ENCODE results near the gene ASB15. TPM values are rescaled to one million over a fixed set of nuclear protein-coding genes. Genes with fewer than 3 reads are reported as not detected.

Gene ASB15
- total and polyA plus RNA-seq, 2 of the 13 experiments (the other 11 are each of a cell fraction or from before 2014, with no cell fraction given): not detected

DNA sequence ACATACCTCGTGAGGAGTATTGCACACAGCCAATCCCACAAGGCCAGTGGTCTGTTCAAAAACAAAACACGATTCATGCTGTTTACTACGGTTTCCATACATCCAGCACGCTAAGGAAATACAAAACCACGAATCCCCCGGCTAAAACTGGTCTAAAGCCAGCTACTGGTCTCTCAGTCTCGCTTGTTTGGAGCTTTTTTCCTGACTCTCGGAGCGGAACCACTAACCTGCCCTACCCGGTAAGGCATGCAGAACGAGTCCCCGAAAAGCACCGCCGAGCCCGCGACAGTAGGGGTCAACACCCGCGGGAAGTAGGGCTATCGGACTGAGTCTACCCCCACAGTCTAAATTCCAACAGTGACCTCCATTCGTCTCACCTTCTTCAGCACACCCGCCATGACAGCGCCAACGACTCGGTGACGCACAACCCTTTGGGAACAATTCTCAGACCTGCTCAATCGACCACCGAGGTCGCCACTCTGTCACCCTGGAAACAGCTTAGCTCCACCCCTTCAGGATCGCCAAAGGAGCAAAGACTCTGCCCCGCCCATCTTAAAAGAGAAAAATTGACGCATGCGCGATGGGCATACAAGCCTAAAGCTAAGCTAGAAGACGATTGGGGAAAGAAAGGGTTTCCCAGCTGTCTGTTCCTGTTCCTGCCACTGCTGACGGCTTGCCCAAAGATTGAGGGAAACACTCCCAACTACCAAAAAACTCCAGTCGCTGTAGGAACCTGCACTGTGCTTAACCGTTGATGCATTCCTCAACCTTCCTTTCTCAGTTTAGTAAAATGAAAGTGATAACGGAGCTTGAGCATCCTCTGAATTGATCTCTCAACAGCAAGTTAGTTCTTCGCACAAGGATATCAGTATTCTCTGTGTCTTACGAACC lies 44.0 kb upstream of the ASB15 start, which contains the start of gene NDUFA5 (continued):
- TF ChIP-seq ZNF687 (CRISPR knock-in tag; IDR thresholded peaks at IDR 0.05) (peak; percentile 66), RFX3 (CRISPR knock-in tag; IDR thresholded peaks at IDR 0.05) (peak; percentile 92), HMGXB4 (CRISPR knock-in tag; IDR thresholded peaks at IDR 0.05; ENCODE audit: borderline replicate concordance in 1 of 2, low read depth in 1 of 2) (peak in 1 of 2 experiments; percentile 74; a peak in 2 of 4 replicates), ZNF550 (CRISPR knock-in tag; IDR thresholded peaks at IDR 0.05; ENCODE audit: borderline replicate concordance) (no peak), ZNF207 (IDR thresholded peaks at IDR 0.05; ENCODE audit: borderline replicate concordance) (no peak), ELF3 (CRISPR knock-in tag; IDR thresholded peaks at IDR 0.05) (peak; percentile 9; the same call in 1 of the 2 replicates), GATA4 (IDR thresholded peaks at IDR 0.05; ENCODE audit: borderline replicate concordance, low read depth) (no peak), ATF1 (CRISPR knock-in tag; IDR thresholded peaks at IDR 0.05) (peak; percentile 91), MYPOP (CRISPR knock-in tag; IDR thresholded peaks at IDR 0.05) (no peak), ZKSCAN1 (IDR thresholded peaks at IDR 0.05; ENCODE audit: low read length) (no peak), ZNF776 (CRISPR knock-in tag; IDR thresholded peaks at IDR 0.05) (no peak), ADNP (CRISPR knock-in tag; IDR thresholded peaks at IDR 0.05) (no peak), CBFB (CRISPR knock-in tag; IDR thresholded peaks at IDR 0.05) (no peak), SKI (IDR thresholded peaks at IDR 0.05; ENCODE audit: partially characterized antibody) (no peak), ZNF761 (CRISPR knock-in tag; conservative IDR thresholded peaks at IDR 0.05) (peak; percentile 71; the same call in 1 of the 2 replicates), REL (CRISPR knock-in tag; conservative IDR thresholded peaks at IDR 0.05) (no peak), ZNF33B (CRISPR knock-in tag; IDR thresholded peaks at IDR 0.05) (no peak), CHD2 (IDR thresholded peaks at IDR 0.05; ENCODE audit: low read depth, low read length) (no peak), ZNF451 (CRISPR knock-in tag; IDR thresholded peaks at IDR 0.05) (no peak)
- TF ChIP-seq, protein P1, sequence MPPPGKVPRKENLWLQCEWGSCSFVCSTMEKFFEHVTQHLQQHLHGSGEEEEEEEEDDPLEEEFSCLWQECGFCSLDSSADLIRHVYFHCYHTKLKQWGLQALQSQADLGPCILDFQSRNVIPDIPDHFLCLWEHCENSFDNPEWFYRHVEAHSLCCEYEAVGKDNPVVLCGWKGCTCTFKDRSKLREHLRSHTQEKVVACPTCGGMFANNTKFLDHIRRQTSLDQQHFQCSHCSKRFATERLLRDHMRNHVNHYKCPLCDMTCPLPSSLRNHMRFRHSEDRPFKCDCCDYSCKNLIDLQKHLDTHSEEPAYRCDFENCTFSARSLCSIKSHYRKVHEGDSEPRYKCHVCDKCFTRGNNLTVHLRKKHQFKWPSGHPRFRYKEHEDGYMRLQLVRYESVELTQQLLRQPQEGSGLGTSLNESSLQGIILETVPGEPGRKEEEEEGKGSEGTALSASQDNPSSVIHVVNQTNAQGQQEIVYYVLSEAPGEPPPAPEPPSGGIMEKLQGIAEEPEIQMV (CRISPR knock-in tag; IDR thresholded peaks at IDR 0.05; ENCODE audit: low read depth): no peak
- TF ChIP-seq, protein P2, sequence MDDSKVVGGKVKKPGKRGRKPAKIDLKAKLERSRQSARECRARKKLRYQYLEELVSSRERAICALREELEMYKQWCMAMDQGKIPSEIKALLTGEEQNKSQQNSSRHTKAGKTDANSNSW (CRISPR knock-in tag; IDR thresholded peaks at IDR 0.05; ENCODE audit: borderline replicate concordance): no peak
